ENCODE measurements around the gene TRIM69. TPM values are rescaled to one million over a fixed set of nuclear protein-coding genes. Genes with fewer than 3 reads are reported as not detected.

The TRIM69 gene
- total and polyA plus RNA-seq, 2 of the 4 experiments (the other 2 are of a cell fraction): 5.3 to 7.7 TPM

DNA sequence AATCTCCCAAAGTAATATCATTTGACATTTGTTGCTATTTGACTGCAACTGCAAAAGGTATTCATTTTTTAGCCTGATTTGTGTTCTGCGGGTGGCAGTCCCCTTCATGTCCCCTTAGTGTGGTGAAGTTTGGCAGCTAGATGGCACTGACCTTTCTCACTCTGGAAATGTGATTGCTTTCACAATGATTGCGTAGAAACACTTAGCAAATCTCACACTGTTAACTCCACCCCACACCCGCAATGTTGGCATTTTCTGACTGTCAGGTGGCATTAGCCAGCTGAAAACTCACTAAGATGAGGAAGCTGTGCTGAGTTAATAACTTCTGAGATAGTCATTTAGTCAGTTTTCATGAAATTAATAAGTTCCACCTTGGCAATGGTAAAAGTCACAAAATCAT, 76.9 kb downstream of the TRIM69 start:
- DNase-seq (no peak), ATAC-seq (ENCODE audit: low read depth) (no peak)
- Histone ChIP-seq H3K36me3 (ENCODE audit: control insufficient read depth, insufficient read depth, low read length) (no peaks in the 10 kb centered on the region), H2AFZ (replicated peaks; ENCODE audit: low read length, poor library complexity) (no peak overlapping the region), H3K27me3 (ENCODE audit: control insufficient read depth, insufficient read depth, low read length) (peaks cover 11% of the 10 kb centered on the region), H3K4me2 (ENCODE audit: low read depth, low read length) (no peak overlapping the region), H4K91ac (ENCODE audit: insufficient read depth, low read depth, low read length) (no peak overlapping the region), H2AK9ac (replicated peaks; ENCODE audit: low read depth, low read length, poor library complexity) (no peak overlapping the region), H3K9ac (ENCODE audit: low read depth, low read length) (no peak overlapping the region), H2BK20ac (ENCODE audit: low read depth, low read length) (no peak overlapping the region), H3K27ac (ENCODE audit: insufficient read depth, low read length) (no peak overlapping the region), H3K9me1 (ENCODE audit: insufficient read depth, low read length) (no peaks in the 10 kb centered on the region), H3K4ac (ENCODE audit: low read depth, low read length) (no peak overlapping the region), H4K8ac (ENCODE audit: low read depth in 2 of 2, low read length in 2 of 2) (no peak overlapping the region), H2BK15ac (ENCODE audit: low read depth, low read length) (no peak overlapping the region), H3K79me1 (ENCODE audit: low read depth in 1 of 2, low read length in 2 of 2) (no peaks in the 10 kb centered on the region), H2BK5ac (ENCODE audit: low read depth, low read length, poor library complexity, severe bottlenecking) (no peak overlapping the region), H2BK120ac (ENCODE audit: low read depth, low read length) (no peak overlapping the region), H3K4me3 (ENCODE audit: insufficient read depth, low read depth, low read length) (no peak overlapping the region), H3K14ac (replicated peaks; ENCODE audit: low read depth, low read length) (no peak overlapping the region), H3K4me1 (ENCODE audit: control insufficient read depth, insufficient read depth, low read length) (no peaks in the 10 kb centered on the region), H3K23ac (ENCODE audit: low read depth, low read length) (no peak overlapping the region), H4K20me1 (ENCODE audit: insufficient read depth, low read length) (no peaks in the 10 kb centered on the region), H3K18ac (ENCODE audit: low read depth, low read length) (no peak overlapping the region), H3K56ac (ENCODE audit: extremely low read depth, insufficient read depth, low read length) (no peak overlapping the region), H3K9me3 (ENCODE audit: control insufficient read depth, insufficient read depth, low read length) (no peaks in the 10 kb centered on the region), H4K5ac (ENCODE audit: low read depth, low read length) (no peak overlapping the region), H2AK5ac (ENCODE audit: low read depth, low read length) (no peak overlapping the region)
- no CpG with 5 or more reads among the region's 3 CpGs for WGBS, 2 experiments (ENCODE audit: extremely low coverage in 2 of 2, insufficient read length in 1 of 2)
- in situ Hi-C loops (cut with MboI; ENCODE audit: low sequenced_read_pairs): no loop called here
- POLR2A ChIA-PET (ENCODE audit: unreplicated experiment): no interaction called here
- dilution Hi-C loops (cut with HindIII; ENCODE audit: low sequenced_read_pairs, unreplicated experiment): no loop called here
- BruUV-seq (replicated peaks): no TSS peak
- TF ChIP-seq CHD1 (IDR thresholded peaks at IDR 0.05; ENCODE audit: low read depth, low read length): no peak
- intact Hi-C loops (cut with micrococcal nuclease): no loop called here
- CTCF ChIA-PET: no interaction called here

Small RNA genes lying within 50 kb of the gene (microRNA-seq; reads per million reads assigned to microRNA genes)
- gene RF00019 (ENCODE audit: insufficient read depth, insufficient read length): not detected

Small RNA genes lying within 50 kb of the gene (small RNA-seq; reads per million reads assigned to genes)
- 0 reads per million in 5 experiments for gene RF00019

Other genes starting within 250 kb of the TRIM69 start
- gene EIF3J, start 199.4 kb upstream of the TRIM69 start, total RNA-seq (2012; rRNA removed): 51.6 and 57.2 TPM in 2 replicates
- gene EIF3J, start 199.4 kb upstream of the TRIM69 start, polyA plus RNA-seq (2012; rRNA removed): 43.7 and 59.9 TPM in 2 replicates
- gene SPG11, start 72.9 kb upstream of the TRIM69 start, total RNA-seq (2012; rRNA removed): 32.6 and 33.1 TPM in 2 replicates
- gene SPG11, start 72.9 kb upstream of the TRIM69 start, polyA plus RNA-seq (2012; rRNA removed): 27.6 and 30.8 TPM in 2 replicates
- gene PATL2, start 25.2 kb upstream of the TRIM69 start, total RNA-seq (2012; rRNA removed): not detected in 2 replicates
- 0.10 and 0.14 TPM in 2 replicates for gene PATL2, start 25.2 kb upstream of the TRIM69 start, polyA plus RNA-seq (2012; rRNA removed)
- gene B2M, start 25.0 kb upstream of the TRIM69 start, total RNA-seq (2012; rRNA removed): 716 and 895 TPM in 2 replicates
- 2,100 and 3,394 TPM in 2 replicates for gene B2M, start 25.0 kb upstream of the TRIM69 start, polyA plus RNA-seq (2012; rRNA removed)
- gene TERB2, start 220.2 kb downstream of the TRIM69 start, total RNA-seq (2012; rRNA removed): not detected in 2 replicates
- gene TERB2, start 220.2 kb downstream of the TRIM69 start, polyA plus RNA-seq (2012; rRNA removed): not detected in 2 replicates

Data from IMR-90 (cell line).